Coronary artery (tissue), 2 donors: Measurements from ENCODE around the gene DHFR.

ENCODE experiments used
- DNase-seq: peaks from one replicate; pipeline ENCODE4 v3.0.0-alpha.2; 2017; ENCODE audit warnings: low spot score
- H3K27ac ChIP-seq, 2 donors: fragments of 200-600 bp; sonication (generic); one replicate each; pipeline ENCODE4 v1.5.1; 2016 to 2019
- H3K4me3 ChIP-seq: fragments of 200-600 bp; sonication (generic); 2 replicates; pipeline ENCODE4 v1.5.1; 2016; ENCODE audit warnings: mild to moderate bottlenecking, moderate library complexity
- CTCF ChIP-seq: fragments of 200-600 bp; sonication (generic); IDR thresholded peaks from one replicate; pipeline ENCODE4 v1.5.1; 2019; ENCODE audit warnings: antibody characterized with exemption

The DHFR gene

GRCh38 chr5:80655231-80655774 lies 520 bp upstream of the DHFR start:
- peak overlapping the region; percentile 86 to 93 for H3K27ac ChIP-seq
- no peak for DNase-seq
- H3K4me3 ChIP-seq: peak overlapping the region; percentile 86
- TF ChIP-seq CTCF: no peak

- no peak for TF ChIP-seq CTCF
- Histone ChIP-seq H3K27ac (peak overlapping the region in 1 of 2 donors; percentile 93), H3K4me3 (peak overlapping the region; percentile 86)
- DNase-seq: peak; percentile 73
These were observed 761 bp downstream of the DHFR start for GRCh38 chr5:80654054-80654390.

GRCh38 chr5:80653502-80653901 lies 1.3 kb downstream of the DHFR start:
- no peak for DNase-seq
- TF ChIP-seq CTCF: no peak
- no peak overlapping the region for H3K27ac ChIP-seq
- H3K4me3 ChIP-seq: no peak overlapping the region

GRCh38 chr5:80646926-80647325 lies 7.9 kb downstream of the DHFR start:
- Histone ChIP-seq H3K27ac (no peak overlapping the region), H3K4me3 (no peak overlapping the region)
- DNase-seq: no peak
- TF ChIP-seq CTCF: no peak

- Histone ChIP-seq H3K4me3 (no peak overlapping the region), H3K27ac (no peak overlapping the region)
- no peak for DNase-seq
- no peak for TF ChIP-seq CTCF
These were observed 9.9 kb downstream of the DHFR start for GRCh38 chr5:80644900-80645299.

- no peak for DNase-seq
- Histone ChIP-seq H3K27ac (no peak overlapping the region), H3K4me3 (no peak overlapping the region)
- TF ChIP-seq CTCF: no peak
These were observed 13.4 kb downstream of the DHFR start for GRCh38 chr5:80641353-80641752.

GRCh38 chr5:80634193-80634592 lies 20.6 kb downstream of the DHFR start:
- TF ChIP-seq CTCF: no peak
- H3K27ac ChIP-seq: no peak overlapping the region
- no peak overlapping the region for H3K4me3 ChIP-seq
- no peak for DNase-seq
